GM19043 (cell line): ENCODE measurements around the gene AUTS2.

Experiments
- ATAC-seq: cut with Tn5 transposase; IDR thresholded peaks from one replicate; pipeline ENCODE4 v1.9.1; 2021; ENCODE audit warnings: low read depth; ENCODE audit not compliant: unreplicated experiment

The AUTS2 gene

DNA sequence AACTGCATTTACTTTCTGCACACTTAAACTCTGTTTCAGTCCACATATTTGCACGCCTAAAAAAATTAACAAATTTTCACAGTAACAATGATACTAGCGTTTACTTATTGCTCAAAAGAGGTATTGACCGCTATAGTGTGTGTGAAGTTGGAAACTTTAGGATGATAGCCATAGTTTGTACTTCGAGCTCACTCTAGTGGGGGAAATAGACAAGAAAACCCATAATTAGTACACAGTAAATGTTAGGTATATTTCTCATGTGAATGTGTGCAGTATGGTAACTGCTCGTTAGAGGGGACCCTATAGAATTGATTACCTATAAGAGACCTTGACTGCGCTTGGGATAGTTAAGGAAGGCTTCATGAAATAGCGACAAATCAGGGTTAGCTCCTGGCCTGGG is 238.4 kb downstream of the AUTS2 start:
- no peak for ATAC-seq

DNA sequence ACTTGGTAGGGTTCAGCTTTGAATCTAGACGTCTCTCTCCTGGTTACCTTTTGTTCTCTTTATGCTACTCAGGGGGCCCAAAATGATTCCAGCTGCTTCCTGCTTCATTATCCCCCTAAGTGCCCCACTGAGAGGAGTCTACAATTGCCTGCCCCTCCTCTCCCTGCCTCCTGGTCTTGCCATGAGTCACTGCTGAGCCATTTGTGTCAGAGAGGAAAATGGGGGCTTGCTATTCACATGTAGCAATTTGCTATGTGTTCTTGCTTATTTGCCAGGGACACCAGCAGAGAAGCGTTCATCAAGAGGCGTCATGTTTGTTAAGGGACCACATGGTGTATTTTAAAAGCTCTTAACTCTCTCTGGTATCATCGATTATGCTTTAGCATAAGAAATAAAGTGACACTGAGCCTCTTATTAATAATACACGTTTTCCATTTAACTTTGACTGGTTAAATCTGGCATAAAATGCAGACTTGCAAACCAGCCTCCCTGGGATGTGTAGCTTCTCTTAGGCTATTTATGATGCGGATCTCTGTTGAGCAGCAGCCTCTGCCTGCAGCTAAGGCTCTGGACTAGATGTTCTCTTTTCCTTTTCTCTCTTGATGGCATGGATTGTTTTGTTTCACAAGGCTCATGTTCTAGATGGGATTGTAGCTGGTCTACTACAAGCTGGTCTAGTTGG is 239.3 kb downstream of the AUTS2 start:
- no peak for ATAC-seq

DNA sequence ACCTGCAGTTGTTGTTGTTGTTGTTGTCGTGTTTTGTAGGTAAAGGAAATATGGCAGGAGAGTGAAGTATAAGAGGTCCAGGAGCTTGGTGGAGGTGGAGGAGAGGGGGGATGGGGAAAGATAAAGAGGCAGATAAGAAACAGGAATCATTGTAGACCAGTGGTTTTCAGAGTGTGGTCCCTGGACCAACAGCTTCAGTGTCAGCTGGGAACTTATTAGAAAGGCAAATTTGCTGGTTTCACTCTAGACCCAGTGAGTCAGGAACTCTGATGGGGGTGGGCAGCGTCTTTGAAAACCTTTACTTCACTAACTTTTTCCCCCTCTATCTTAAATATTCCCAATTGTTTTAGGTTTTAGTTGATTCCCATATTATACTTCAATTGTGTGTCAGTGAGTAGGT is 241.5 kb downstream of the AUTS2 start:
- no peak for ATAC-seq

DNA sequence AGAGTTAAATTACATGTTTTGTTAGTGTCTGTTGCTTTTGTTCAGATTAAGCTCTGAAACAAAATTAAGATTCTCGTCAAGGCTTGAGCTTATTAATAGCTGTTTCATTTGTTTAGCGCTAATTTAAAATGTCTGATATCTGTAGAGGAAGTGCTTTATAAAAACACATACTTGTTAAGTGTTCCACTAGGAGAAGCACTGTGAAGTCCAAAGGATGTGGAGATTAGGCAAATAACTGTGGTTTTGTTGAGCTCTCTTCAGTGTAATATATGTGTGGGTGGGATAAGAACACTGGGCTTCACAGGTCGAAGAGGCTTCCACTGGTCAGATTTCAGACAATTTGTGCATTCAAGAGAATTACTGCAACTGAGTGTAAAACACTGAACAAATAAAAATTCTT is 242.0 kb downstream of the AUTS2 start:
- ATAC-seq: no peak

DNA sequence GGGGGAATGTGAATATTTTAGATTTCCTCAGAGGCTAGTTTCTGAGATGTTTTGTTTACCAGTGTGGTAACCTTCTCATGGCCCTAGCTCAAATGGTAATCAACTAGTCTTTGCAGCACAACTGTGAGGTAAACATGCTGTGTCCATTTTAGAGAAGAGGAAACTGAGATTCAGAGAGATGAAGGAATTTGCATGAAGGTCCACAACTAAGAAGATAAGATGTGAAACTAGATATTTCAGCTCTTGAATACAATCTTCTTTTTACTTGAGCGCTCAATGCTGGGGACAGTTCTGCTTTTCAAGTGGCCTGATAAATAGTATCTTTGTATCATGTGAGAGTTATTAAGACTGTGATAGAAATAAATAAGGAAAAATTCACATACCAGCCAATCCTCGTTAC is 245.4 kb downstream of the AUTS2 start:
- ATAC-seq: peak; percentile 45

DNA sequence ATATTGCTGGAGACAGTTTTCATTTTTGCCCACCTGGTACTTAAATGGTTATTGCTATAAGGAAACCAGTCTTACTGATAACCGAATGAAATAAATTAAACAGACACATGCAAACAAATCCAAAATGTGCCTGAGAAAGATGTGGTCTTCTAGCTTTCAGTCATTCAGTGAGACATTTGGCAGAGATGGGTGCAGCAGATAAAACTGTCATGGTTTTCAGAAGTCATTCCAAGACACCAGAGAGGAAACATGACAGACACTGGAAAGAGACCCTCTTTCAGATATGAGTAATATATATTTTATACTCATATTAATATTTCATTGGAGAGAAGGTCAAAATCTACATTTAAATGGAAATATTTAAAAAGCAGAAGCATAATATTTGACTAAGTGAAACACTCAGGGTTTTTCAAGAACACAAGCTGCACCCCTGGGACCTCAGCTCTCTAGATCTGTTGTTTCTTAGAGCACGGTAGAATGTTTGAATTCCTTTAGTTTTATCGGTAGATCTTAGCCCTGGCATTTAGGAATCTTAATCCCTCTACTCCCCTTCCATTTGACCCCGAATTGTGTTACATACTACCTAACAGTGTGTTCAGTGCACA is 246.1 kb downstream of the AUTS2 start:
- ATAC-seq: no peak

DNA sequence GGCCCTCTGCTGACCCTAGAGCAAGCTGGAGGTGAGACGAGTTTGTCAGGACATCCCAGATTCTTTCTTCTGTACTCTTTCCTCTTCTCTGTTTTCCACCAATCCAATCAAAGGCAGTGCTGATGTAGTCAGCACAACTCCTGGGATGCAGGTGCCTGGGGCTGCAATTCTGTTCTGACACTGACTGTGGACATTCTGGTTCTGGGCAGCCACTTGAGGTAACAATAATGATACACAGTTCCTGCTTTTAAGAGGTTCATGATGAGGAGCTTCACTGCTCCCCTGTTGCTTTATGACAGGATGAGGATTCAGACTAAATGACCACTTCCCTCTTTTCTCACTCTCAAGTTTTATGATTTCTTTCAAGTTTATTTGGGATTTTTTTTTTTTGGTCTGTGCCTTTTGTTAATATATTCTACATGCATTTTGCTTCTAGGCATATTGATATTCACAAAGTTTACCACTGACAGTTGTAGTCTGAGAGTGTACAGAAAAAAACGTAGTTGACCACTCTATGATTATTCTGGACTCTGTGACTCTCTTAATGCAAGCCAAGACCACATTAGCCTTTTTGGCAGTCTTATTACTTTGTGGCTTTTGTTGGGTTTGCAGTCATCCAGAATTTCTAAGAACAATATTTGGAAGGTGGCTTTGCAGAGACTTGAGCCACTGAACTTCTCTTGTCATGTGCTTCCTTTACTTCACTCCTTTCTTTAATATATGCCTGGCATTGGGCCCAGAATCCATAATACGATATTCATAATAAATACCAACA is 247.6 kb downstream of the AUTS2 start:
- no peak for ATAC-seq

DNA sequence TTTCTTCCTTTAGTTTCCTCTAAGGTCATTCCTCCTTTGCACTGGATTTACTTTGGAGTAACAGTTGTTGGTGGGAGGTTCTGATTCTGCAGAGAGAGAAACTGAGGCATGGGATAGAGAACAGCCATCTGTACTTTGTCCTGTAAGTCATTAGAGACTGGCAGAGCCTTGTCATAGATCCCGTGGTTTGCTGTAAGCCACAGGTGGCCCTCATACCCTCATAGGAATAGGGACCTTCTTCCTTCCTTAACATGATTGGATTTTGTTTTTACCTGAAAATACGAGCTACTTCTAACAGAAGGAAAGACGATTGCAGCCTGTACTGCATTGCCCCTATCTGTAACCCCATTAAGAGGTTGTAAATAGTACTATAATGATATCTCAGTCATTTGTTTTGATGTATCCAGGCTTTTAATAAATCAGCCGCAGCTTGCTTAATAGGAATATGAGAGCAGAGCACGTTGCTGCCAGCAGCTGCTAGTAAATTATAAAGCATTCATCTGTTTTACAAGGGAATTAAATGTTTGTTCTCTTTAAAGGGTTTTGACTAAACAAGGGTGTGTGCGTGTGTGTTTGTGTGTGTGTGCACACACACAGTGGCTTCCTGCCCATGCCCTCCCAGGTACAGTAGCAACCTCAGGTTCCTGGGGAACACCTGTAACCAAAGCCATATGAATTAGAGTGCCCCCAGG is 249.8 kb downstream of the AUTS2 start:
- ATAC-seq: no peak

DNA sequence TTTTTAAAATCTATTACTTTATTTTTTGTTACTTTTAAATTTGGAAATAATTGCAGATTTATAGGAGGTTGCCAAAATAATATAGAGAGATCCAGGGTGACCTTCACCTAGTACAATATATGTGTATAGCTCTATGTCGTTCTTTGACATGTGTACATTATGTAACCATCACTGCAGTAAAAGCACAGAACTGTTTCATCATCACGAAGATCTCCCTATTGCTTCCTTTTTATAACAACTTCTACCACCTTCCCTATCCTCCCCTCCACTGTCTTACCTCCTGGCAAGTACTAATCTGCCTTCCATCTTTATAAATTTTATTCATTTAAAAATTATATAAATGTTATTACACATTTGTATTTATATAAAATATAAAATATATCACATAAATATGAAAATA is 251.0 kb downstream of the AUTS2 start:
- ATAC-seq: no peak

DNA sequence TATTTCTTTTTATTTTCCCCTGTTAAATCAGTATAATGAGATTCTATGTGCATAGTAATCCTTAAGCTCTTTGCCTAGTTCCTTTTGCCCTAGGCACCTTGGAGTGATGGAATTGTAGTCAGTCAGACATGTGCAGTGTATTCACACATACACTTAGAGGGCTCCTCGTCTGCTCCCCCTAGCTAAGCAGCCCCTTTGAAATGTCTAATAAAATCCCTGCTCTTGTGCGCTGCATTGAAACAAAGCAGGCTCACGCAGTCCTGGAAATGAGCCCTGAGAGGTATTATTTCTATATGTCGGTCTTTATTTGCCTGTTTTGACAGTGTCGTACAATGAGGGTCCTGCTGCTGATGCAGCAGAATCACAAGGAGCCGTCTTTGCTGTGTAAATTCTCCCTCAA is 258.7 kb downstream of the AUTS2 start:
- ATAC-seq: no peak

DNA sequence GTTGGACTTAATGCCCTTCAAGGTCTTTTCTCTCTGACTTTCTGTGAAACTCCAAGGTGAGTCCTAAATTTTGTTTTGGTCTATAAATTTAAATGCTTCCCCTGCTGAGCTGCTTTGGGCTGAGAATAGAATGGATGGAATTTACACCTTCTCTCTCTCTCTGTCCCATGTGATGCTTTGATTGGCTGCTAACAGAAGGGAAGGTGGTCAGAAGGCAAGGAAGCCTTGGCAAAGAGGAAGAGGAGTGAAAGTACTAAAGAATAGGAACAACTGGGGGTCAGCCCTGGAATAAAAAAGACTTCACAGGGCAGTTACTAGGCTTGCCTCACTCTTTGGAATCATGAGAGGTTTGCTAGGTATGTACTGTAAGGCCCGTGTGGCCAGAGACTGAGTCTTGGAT is 260.2 kb downstream of the AUTS2 start:
- ATAC-seq: no peak

DNA sequence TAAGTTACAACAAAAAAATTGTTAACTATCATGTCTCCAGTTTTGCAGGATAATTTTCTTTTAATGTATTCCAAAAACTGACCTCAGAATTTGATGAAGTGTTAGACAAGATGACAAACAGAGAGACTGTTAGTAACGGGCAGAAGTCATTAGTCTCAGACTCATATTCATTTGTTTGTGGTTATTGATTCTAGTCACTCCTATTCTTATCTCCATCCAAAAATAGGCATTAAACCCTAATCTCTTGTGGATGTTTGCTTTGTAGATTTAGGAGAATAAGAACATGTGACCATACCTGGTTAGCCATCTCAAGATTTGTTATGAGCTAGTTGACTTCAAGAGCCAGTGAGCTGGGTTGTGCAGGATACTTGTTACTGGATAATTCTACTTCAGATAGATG is 261.1 kb downstream of the AUTS2 start:
- ATAC-seq: no peak

DNA sequence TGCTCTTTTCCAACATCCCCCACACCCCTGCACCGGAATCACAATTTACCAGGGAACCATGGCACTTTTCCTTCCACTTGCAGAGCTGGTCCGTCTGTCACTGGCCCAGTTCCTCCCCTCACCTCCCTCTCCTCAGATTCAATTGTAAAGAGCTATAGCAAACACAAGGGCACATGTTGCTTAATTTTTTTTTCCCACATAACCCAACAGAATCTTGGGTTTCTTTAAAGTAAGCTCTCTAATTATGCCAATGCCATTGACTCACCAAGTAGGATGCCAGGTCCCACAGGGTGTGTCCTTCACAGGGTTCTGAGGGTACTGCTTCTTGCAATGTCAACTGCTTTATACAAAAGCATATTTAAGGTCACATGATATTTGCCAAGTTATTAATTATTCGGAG is 262.2 kb downstream of the AUTS2 start:
- no peak for ATAC-seq

DNA sequence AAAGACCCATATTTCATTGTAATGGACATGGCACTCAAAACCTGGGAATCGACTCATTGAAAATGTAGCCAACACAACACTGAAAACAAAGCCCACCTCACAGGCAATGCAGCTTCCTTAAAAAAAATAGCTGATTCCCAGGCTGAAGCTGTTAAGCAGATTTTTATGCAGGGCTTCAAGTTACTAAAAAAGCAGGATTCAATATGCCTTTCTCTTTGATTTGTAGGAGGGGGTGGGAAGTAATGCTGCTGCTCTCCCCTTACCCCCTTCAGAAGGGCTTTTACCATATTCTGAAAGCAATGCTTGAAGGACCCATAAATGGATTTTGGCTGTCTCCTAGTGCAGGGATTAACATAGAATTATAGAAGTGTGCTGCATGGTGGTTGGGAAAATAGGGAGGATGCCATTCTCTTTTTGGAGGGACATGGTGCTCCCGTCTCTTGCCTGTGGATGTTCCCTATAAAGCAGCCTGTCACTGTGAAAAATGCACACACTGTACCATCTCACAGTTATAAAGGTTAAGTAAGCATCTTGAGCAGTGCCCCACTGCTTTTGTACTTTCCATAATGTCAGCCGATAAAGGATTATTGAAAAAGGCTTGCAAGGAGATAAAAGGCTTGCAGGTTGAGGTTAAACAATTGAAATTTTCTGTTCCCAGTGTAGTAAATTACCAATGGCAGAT is 262.8 kb downstream of the AUTS2 start:
- no peak for ATAC-seq

DNA sequence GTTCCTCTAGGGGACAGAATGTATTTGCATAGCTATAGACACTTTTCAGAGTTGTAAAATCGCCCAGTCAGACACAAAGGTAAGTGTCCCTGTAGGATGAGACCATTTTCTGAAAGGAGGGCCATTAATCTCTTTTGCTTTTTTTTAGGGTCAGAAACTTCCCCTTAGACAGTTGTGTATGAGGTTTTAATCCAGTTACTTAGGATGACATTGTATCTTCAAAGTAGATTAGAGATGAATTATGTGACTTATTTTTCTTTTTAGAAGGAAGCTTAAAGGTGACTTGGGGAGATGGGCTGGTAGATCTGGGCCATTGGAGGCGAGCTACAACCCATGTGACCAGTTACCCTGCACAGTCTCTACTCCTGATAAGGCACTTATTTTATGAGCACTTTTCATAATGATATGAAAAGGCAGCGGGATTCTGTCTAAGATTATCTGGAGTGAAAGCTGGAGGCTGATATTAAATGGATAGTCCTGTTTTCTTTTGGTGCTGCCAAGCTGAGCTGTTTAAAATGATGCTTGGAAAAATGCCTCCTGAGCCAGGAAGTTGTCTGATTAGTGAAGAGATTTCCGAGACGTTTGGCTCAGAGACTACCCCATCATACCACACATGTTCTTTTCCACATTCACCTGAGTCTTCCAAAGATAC is 264.3 kb downstream of the AUTS2 start:
- no peak for ATAC-seq

DNA sequence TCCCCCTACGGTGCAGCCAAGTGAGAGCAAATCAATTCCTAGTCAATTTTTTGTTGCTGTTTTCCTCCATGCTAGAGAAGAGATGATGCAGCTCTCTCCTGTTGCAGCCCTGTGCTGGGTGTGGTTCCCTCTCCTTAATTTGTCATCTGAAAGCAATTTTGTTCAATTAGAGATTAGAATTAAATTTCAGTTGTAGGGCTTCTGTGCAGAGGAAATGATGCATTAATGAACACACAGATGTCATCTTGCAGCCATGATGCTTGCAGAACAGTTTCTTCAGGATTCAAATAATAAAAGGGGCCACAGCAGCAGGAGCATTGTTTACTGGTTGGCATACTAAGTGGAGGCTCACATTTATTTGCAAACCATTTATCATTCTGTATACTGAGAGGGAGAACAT is 266.0 kb downstream of the AUTS2 start:
- no peak for ATAC-seq

DNA sequence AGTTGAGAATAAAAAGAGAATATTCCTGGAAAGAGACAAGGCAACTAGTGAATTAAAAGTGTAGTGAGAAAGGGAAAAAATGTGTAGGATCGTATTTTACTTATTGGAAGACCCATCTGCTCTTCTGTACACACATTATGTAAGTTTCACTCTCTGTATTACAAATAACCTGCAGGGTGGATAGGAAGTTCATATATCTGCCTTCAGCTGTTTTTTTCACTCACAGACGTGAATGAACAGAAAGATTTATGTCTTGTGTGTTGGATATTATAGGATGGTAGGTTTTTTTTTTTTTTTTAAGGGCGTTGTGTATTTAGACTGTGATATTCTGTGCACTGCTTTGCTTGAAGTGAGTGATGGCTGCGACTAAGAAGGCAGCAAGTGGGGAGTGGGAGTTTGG is 266.5 kb downstream of the AUTS2 start:
- no peak for ATAC-seq

DNA sequence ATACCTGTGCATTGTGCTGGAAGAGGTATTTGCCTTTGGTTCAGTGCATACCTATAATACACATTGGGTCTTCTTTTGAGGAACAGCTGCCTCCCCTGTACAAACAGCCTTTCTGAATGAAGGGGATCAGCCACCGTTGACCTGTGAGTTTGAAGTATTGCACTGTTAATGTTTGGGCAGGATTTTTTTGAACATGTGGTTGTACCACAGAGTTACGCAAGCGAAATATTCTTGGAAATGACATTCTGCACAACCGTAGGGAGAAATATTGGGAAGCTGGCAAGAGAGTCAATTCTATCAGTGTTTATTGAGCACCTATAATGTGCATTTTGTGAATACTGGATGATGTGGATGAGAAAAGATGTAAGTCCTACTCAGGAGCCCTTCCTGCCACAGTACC is 270.6 kb downstream of the AUTS2 start:
- ATAC-seq: no peak

DNA sequence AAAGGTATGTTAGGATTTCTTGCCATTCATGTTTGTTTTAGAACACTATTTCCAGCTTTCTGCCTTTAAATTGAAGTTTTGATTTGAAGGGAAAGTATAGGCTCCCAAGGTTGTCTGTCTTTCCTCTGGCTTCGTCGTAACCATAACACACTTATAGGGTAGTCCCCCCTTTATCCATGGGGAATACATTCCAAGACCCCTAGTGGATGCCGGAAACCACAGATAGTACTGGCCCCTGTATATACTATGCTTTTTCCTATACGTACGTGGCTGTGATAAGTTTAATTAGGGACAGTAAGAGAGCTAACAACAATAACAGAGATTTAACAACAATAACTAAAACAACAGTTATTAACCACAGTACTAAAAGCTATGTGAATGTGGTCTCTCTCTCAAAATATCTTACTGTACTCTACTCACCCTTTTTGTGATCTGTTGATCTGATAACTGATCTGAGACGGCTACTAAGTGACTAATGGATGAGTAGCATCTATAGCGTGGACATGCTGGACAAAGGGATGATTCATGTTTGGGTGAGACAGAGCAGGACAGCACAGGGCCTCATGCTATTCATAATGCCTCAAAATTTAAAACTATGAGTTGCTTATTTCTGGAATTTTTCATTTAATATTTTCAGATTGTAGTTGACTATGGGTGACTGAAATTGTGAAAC is 273.1 kb downstream of the AUTS2 start:
- no peak for ATAC-seq
